Epidermal melanocyte (primary cell): ENCODE results near the gene CDCA3.

ENCODE experiments used
- DNase-seq: peaks from one replicate; pipeline ENCODE4 v3.0.0; 2011; ENCODE audit warnings: low spot score; ENCODE audit not compliant: insufficient read length

Gene CDCA3

GRCh38 chr12:6833189-6833890, 17.7 kb downstream of the CDCA3 start:
- DNase-seq: no peak

GRCh38 chr12:6832125-6832524, 19.0 kb downstream of the CDCA3 start:
- no peak for DNase-seq

- no peak for DNase-seq
These were observed 19.6 kb downstream of the CDCA3 start for GRCh38 chr12:6831450-6831995.

- DNase-seq: no peak
These were observed 20.1 kb downstream of the CDCA3 start for GRCh38 chr12:6830999-6831398.

- no peak for DNase-seq
These were observed 20.7 kb downstream of the CDCA3 start for GRCh38 chr12:6830286-6830890.

- no peak for DNase-seq
These were observed 21.4 kb downstream of the CDCA3 start for GRCh38 chr12:6829536-6830220.

GRCh38 chr12:6828781-6829535, 22.1 kb downstream of the CDCA3 start:
- peak; percentile 41 for DNase-seq

GRCh38 chr12:6827982-6828780, 22.9 kb downstream of the CDCA3 start, which contains the start of gene P3H3:
P3H3 (plus strand) TSS chr12:6828407; CDS start chr12:6828441, 34 bp downstream.
- DNase-seq: peak; percentile 49

GRCh38 chr12:6827437-6827911, 23.6 kb downstream of the CDCA3 start:
- peak; percentile 99 for DNase-seq

GRCh38 chr12:6826734-6827436, 24.2 kb downstream of the CDCA3 start:
- no peak for DNase-seq

- no peak for DNase-seq
These were observed 24.9 kb downstream of the CDCA3 start for GRCh38 chr12:6826125-6826733.

GRCh38 chr12:6825398-6826124, 25.5 kb downstream of the CDCA3 start:
- DNase-seq: peak; percentile 99

- DNase-seq: no peak
These were observed 26.1 kb downstream of the CDCA3 start for GRCh38 chr12:6824901-6825381.

- DNase-seq: no peak
These were observed 26.9 kb downstream of the CDCA3 start for GRCh38 chr12:6824085-6824775.

GRCh38 chr12:6823182-6824084, 27.7 kb downstream of the CDCA3 start:
- no peak for DNase-seq

GRCh38 chr12:6822426-6823135, 28.5 kb downstream of the CDCA3 start:
- DNase-seq: no peak
